ENCODE measurements around the gene SP110.

DNA sequence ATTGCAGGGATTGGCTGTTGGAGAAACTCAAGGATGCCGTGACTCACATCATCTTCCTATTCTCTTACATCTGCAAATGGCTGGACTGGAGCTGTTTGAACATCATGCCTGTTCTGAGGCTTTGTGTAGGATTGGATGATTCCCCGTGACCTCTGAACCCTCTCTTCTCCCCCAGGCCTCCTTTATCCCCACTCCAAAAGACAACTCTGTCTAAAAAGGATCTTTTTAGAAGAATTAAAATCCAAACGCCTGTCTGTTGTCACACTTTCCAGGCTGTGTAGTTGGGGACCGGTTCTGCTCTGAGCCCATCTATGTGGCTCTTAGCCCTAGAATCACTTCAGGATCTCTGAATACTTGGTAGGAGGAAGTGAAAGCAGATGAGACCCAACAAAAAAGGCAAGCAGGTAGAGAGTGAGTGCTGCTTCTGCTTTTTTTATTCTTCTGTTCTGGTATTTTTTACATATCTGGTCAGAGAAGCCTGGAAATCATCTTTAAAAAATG is 6.3 kb upstream of the SP110 start:
- TF ChIP-seq, protein P1, sequence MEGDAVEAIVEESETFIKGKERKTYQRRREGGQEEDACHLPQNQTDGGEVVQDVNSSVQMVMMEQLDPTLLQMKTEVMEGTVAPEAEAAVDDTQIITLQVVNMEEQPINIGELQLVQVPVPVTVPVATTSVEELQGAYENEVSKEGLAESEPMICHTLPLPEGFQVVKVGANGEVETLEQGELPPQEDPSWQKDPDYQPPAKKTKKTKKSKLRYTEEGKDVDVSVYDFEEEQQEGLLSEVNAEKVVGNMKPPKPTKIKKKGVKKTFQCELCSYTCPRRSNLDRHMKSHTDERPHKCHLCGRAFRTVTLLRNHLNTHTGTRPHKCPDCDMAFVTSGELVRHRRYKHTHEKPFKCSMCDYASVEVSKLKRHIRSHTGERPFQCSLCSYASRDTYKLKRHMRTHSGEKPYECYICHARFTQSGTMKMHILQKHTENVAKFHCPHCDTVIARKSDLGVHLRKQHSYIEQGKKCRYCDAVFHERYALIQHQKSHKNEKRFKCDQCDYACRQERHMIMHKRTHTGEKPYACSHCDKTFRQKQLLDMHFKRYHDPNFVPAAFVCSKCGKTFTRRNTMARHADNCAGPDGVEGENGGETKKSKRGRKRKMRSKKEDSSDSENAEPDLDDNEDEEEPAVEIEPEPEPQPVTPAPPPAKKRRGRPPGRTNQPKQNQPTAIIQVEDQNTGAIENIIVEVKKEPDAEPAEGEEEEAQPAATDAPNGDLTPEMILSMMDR (IDR thresholded peaks at IDR 0.05; ENCODE audit: extremely low read depth in 1 of 2, insufficient read depth in 1 of 2, low read depth in 1 of 2, low read length in 2 of 2) = no peak
- no peak for TF ChIP-seq EZH2 (IDR thresholded peaks at IDR 0.05; ENCODE audit: borderline replicate concordance, low read depth, low read length, severe bottlenecking)
- no peak for TF ChIP-seq POLR2A (IDR thresholded peaks at IDR 0.05; ENCODE audit: low read depth, low read length)
- TF ChIP-seq GATA2 (IDR thresholded peaks at IDR 0.05; ENCODE audit: insufficient read depth, insufficient read length, low read depth, low read length) = no peak
- TF ChIP-seq, protein P2, sequence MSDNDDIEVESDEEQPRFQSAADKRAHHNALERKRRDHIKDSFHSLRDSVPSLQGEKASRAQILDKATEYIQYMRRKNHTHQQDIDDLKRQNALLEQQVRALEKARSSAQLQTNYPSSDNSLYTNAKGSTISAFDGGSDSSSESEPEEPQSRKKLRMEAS (IDR thresholded peaks at IDR 0.05; ENCODE audit: insufficient read depth, insufficient read length) = no peak
